Medulla oblongata (tissue), 1 donor: ENCODE measurements around the gene PDCD1.
"Not testable (repeated sequence)": the region's sequence is repeated elsewhere in the genome, so short reads cannot be mapped to it uniquely, and the experiment has no call there.

Experiments
- DNase-seq: peaks from one replicate; pipeline ENCODE4 v3.0.0-alpha.2; 2015; ENCODE audit errors: extremely low spot score

PDCD1 gene

GRCh38 chr2:241834527-241835210 lies 24.0 kb downstream of the PDCD1 start:
- DNase-seq, result no peak

GRCh38 chr2:241833756-241834526 lies 24.8 kb downstream of the PDCD1 start:
- DNase-seq, result not testable (repeated sequence)

GRCh38 chr2:241833101-241833663 lies 25.5 kb downstream of the PDCD1 start:
- no peak for DNase-seq

GRCh38 chr2:241827394-241827793 lies 31.3 kb downstream of the PDCD1 start:
- no peak for DNase-seq

GRCh38 chr2:241823531-241824437 lies 34.9 kb downstream of the PDCD1 start:
- not testable (repeated sequence) for DNase-seq

- no peak for DNase-seq
These were observed 36.5 kb downstream of the PDCD1 start for GRCh38 chr2:241822264-241822623.

- no peak for DNase-seq
These were observed 37.0 kb downstream of the PDCD1 start for GRCh38 chr2:241821460-241822263.

GRCh38 chr2:241820625-241821384 lies 37.9 kb downstream of the PDCD1 start:
- DNase-seq, result no peak

GRCh38 chr2:241819947-241820624 lies 38.6 kb downstream of the PDCD1 start:
- DNase-seq, result not testable (repeated sequence)

GRCh38 chr2:241818943-241819270 lies 39.8 kb downstream of the PDCD1 start:
- no peak for DNase-seq

- no peak for DNase-seq
These were observed 40.3 kb downstream of the PDCD1 start for GRCh38 chr2:241818229-241818942.

- not testable (repeated sequence) for DNase-seq
These were observed 40.9 kb downstream of the PDCD1 start for GRCh38 chr2:241817821-241818215.

- DNase-seq, result no peak
These were observed 41.4 kb downstream of the PDCD1 start for GRCh38 chr2:241817126-241817820.

GRCh38 chr2:241816431-241817121 lies 42.1 kb downstream of the PDCD1 start:
- no peak for DNase-seq

- DNase-seq, result no peak
These were observed 42.9 kb downstream of the PDCD1 start for GRCh38 chr2:241815477-241816430.

- no peak for DNase-seq
These were observed 43.8 kb downstream of the PDCD1 start for GRCh38 chr2:241814643-241815476.
